GM12892 (cell line): ENCODE measurements around the gene TRRAP.

Source experiments
- POLR2A ChIP-seq: IDR thresholded peaks from 2 replicates; pipeline ENCODE4 v1.6.1; 2011; ENCODE audit warnings: low read depth, low read length, control low read depth
- TAF1 ChIP-seq: IDR thresholded peaks from 2 replicates; pipeline ENCODE4 v1.6.1; 2011; ENCODE audit warnings: low read depth, mild to moderate bottlenecking, control low read depth, low read length, borderline replicate concordance

- no peak for TF ChIP-seq POLR2A
- no peak for TF ChIP-seq TAF1
These were observed 133.0 kb downstream of the TRRAP start for GRCh38 chr7:99011341-99011705.
